Mesothelial cell of epicardium (in vitro differentiated cells): ENCODE results near the gene SPDEF. TPM values are rescaled to one million over a fixed set of nuclear protein-coding genes. Genes with fewer than 3 reads are reported as not detected.

Experiments used
- DNase-seq, 2 experiments: peaks; one replicate each; pipeline ENCODE4 v3.0.0; 2021; ENCODE audit warnings: low spot score in 2 of 2; ENCODE audit not compliant: unreplicated experiment in 2 of 2
- H3K27ac Mint-ChIP-seq: 2 replicates; pipeline ENCODE4 v1.8.0; 2021; ENCODE audit warnings: mixed read lengths
- H3K27me3 Mint-ChIP-seq: 2 replicates; pipeline ENCODE4 v1.8.0; 2021; ENCODE audit warnings: low read depth, mixed read lengths
- H3K36me3 Mint-ChIP-seq: 2 replicates; pipeline ENCODE4 v1.8.0; 2021; ENCODE audit warnings: mixed read lengths
- H3K4me1 Mint-ChIP-seq: 2 replicates; pipeline ENCODE4 v1.8.0; 2021; ENCODE audit warnings: mixed read lengths
- H3K4me3 Mint-ChIP-seq: 2 replicates; pipeline ENCODE4 v1.8.0; 2021; ENCODE audit warnings: mild to moderate bottlenecking, moderate library complexity, mixed read lengths
- H3K9me3 Mint-ChIP-seq: 2 replicates; pipeline ENCODE4 v1.8.0; 2021; ENCODE audit warnings: mixed read lengths
- total RNA-seq: library from RNA; stranded (reverse); gene quantifications from 3 replicates; pipeline ENCODE4 v1.2.1, GENCODE V29; 2021
- TF ChIP-seq, protein P1 (sequence below): fragments of 200-600 bp; sonication (generic); IDR thresholded peaks from one replicate; pipeline ENCODE4 v1.5.0; 2021; ENCODE audit warnings: antibody characterized with exemption; ENCODE audit not compliant: unreplicated experiment

The SPDEF gene
- total RNA-seq, 1 donor from 2014 or later, result 0.34 TPM

- TF ChIP-seq, protein P1, sequence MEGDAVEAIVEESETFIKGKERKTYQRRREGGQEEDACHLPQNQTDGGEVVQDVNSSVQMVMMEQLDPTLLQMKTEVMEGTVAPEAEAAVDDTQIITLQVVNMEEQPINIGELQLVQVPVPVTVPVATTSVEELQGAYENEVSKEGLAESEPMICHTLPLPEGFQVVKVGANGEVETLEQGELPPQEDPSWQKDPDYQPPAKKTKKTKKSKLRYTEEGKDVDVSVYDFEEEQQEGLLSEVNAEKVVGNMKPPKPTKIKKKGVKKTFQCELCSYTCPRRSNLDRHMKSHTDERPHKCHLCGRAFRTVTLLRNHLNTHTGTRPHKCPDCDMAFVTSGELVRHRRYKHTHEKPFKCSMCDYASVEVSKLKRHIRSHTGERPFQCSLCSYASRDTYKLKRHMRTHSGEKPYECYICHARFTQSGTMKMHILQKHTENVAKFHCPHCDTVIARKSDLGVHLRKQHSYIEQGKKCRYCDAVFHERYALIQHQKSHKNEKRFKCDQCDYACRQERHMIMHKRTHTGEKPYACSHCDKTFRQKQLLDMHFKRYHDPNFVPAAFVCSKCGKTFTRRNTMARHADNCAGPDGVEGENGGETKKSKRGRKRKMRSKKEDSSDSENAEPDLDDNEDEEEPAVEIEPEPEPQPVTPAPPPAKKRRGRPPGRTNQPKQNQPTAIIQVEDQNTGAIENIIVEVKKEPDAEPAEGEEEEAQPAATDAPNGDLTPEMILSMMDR, result no peak
- Mint-ChIP-seq H3K4me1 (peaks cover 3% of the 10 kb centered on the region), H3K9me3 (no peaks in the 10 kb centered on the region), H3K36me3 (no peaks in the 10 kb centered on the region), H3K27me3 (no peaks in the 10 kb centered on the region), H3K4me3 (no peak overlapping the region), H3K27ac (no peak overlapping the region)
- DNase-seq, result no peak
Measured at GRCh38 chr6:34572021-34572420, 15.9 kb upstream of the SPDEF start.

DNA sequence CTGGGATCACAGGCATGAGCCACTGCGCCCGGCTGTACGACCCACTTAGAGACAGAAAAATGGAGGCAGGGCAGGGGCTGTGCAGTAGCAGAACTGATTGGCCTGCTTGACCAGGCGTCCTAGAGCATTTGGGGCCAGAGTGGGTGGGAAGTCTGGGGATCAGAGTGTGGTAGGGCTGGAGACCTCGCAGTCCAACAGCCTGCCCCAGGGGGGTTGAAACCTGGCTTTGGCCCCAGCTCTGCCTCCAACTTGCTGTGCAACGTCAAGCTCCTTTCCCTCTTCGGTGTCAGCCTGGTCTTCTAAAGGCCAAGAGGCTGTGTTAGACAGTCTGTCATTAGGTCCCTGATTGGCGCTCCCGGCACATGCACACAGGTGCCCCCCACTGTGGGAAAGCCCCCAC is 15.3 kb upstream of the SPDEF start:
- Mint-ChIP-seq H3K27me3 (no peaks in the 10 kb centered on the region), H3K36me3 (no peaks in the 10 kb centered on the region), H3K27ac (no peak overlapping the region), H3K4me3 (no peak overlapping the region), H3K9me3 (no peaks in the 10 kb centered on the region), H3K4me1 (peaks cover 2% of the 10 kb centered on the region)
- no peak for DNase-seq
- TF ChIP-seq, protein P1, result no peak

DNA sequence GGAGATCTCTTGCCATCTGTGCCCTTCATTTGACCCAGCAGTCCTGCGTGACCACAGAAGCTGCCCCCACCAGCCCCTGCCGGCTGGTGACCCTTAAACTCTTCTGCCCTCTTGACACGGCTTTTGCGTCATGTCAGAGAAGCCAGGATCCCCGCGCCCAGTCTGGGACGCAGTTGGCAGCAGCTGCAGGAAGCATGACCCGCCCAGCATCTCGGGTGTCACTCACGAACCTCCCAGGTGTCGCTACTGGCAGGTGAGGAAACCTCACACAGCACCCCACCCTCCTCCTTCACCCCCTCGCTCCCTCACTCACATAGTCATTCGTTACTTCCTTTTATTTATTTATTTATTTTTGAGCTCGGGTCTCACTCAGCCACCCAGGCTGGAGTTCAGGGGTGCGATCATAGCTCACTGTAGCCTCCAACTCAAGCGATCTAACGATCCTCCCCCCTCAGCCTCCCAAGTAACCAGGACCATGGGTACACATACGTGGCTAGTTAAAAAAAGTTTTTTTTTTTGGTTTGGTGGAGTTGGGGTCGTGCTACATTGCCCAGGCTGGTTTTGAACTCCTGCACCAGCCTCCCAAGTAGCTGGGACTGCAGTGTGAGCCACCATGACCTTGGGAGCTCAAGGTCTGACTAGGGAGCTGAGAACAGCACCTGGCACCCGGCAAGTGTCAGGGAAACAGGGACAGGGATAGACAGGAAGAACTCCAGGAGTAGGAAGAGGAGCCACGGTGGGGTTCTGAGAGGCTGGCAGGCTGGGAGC is 14.1 kb upstream of the SPDEF start:
- no peak for DNase-seq
- Mint-ChIP-seq H3K4me1 (peaks cover 1% of the 10 kb centered on the region), H3K36me3 (no peaks in the 10 kb centered on the region), H3K27me3 (no peaks in the 10 kb centered on the region), H3K9me3 (no peaks in the 10 kb centered on the region), H3K27ac (no peak overlapping the region), H3K4me3 (no peak overlapping the region)
- TF ChIP-seq, protein P1, result no peak

DNA sequence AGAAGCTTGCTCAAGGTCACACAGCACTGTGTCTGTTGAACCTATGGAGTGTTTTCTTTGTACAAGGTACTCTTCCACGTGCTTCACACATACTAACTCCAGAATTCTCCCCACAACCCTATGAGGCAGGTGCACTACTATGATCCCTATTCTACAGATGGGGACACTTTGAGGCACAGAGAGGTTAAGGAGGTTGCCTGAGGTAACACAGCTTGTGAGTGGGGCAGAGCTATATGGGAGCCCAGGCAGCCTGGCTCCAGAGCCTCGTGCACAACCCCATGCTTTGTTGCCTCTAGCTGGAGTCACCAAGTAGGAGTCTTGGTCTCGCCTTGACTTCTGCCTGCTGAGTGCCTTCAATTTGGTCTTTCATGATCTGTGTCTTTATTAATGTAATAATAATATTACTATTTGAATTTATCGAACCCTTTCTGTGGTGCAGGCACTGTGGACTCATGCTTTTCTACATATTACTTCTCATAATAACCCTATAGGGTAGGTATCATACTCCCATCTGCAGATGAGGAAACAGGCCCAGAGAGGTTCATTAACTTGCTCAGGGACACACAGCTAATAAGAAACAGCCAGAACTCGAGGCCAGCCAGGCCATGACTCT is 13.3 kb upstream of the SPDEF start:
- no peak for DNase-seq
- Mint-ChIP-seq H3K36me3 (no peaks in the 10 kb centered on the region), H3K9me3 (no peaks in the 10 kb centered on the region), H3K4me1 (no peaks in the 10 kb centered on the region), H3K27me3 (no peaks in the 10 kb centered on the region), H3K27ac (no peak overlapping the region), H3K4me3 (no peak overlapping the region)
- TF ChIP-seq, protein P1, result no peak

DNA sequence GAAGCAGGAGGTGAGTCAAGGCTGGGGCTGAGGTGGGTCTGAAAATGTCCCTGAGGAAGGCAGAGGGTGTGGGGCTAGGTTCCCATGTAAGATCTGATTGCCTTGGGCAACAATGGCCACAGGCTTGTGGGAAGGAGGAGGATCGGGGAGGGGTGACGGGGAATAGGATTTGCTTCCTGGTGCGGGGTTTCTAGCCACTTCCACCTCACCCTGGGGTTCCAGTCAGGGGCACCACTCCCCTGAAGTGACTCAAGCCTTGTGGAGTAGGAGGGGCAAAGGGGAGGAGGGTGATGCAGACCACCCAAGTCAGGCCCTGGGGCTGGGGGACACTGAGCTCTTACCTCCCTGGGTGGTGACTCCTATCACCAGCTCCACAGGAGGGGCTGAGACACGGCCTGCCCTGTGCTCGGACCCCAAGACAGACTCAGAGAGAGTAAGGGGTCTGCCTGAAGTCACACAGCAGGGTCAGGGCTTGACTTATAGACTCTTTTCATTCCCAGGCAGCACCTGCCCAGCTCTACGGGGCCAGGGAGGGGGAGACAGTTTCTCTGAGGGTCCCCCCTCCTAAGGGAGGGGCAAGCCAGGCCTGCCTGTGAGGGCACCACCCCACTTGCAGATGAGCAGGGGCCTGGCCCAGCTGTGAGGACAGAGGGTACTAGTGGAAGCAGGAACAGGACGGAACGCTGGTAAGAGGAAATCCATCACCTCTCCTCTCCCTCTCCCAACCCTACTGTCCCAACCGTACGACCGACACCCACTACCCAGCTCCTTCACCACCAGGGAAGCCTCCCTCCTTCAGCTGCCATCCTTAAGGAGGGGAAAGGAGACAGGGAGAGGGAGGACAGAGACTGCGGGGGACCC is 12.4 kb upstream of the SPDEF start:
- no peak overlapping the region for H3K4me3 Mint-ChIP-seq
- TF ChIP-seq, protein P1, result no peak
- no peak overlapping the region for H3K27ac Mint-ChIP-seq
- no peaks in the 10 kb centered on the region for H3K27me3 Mint-ChIP-seq
- H3K9me3 Mint-ChIP-seq, result no peaks in the 10 kb centered on the region
- no peaks in the 10 kb centered on the region for H3K4me1 Mint-ChIP-seq
- no peaks in the 10 kb centered on the region for H3K36me3 Mint-ChIP-seq
- DNase-seq, result no peak
